NCI-H1694 treated with DMSO at 0.1 percent for 48 hours (cell line): ENCODE results near the gene SLC17A9.
"Not testable (repeated sequence)": the region's sequence is repeated elsewhere in the genome, so short reads cannot be mapped to it uniquely, and the experiment has no call there.

Experiments used
- DNase-seq: peaks from one replicate; lab custom pipeline; 2025; lab: John Stamatoyannopoulos, UW

SLC17A9 gene

DNA sequence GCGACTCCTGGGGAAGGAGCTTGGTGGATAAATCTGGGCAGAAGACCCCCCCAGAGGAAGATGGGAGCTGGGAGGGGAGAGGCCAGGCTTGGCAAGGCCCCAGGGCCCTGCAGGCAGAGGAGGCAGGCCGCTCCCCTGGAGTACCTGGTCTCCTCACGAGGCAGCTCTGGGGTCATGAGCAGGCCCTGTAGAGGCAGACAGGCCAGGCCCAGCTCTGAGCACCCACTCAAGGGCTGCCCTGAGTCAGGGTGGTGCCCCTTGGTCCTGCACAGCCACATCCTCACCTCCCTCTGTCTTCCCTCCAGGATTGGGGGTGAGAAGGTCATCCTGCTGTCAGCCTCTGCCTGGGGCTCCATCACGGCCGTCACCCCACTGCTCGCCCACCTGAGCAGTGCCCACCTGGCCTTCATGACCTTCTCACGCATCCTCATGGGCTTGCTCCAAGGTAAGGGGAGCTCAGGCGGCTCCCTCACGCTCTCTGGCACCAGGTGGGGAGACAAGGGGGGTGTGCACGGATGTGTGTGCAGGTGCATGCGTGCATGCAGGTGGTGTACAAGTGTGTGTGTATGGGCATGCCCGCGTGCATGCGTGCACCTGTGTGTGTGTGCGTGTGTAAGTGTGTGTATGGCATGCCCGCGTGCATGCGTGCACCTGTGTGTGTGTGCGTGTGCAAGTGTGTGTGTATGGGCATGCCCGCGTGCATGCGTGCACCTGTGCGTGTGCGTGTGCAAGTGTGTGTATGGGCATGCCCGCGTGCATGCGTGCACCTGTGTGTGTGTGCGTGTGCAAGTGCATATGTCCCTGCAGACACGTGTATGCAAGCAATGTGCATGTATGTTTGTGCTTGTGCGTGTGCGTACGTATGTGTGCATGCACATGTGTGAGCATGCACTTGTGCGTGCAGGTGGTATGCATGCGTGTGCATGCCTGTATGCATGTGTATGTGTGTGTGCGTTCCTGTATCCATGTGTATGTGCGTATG lies 4.9 kb downstream of the SLC17A9 start:
- no peak for DNase-seq

DNA sequence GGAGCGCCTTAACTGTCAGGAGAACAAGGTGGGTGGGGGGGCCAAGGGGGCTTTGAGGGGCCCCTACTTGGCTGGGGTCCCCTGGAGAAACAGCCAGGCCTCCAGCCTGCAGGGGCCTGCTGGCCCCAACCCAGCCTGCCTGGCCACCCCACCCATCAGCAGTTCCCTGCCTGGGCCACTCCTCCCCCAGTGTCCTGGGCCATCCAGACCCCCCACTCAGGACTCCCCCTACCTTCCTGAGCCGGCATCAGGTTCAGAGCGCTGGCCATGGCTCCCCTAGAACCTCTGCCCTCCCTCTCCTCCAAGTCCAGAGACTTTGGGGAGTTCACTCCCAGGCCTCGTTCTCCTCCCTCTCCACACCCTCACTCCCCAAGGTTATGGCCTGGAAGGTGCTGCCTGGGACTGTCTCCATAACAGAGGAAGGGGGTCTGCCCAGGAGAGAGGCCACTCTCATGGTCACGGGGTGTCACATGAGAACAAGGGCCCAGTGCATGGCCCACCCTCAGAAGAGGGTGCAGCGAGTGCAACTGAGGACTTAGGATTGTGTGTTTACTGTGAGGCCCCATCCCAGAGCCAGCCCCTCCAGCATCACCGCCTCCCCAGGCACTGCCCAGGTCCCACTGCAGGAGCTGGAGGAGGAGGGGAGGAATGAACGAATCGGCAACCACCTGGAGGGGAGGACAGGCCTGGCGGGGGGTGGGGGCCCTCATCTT lies 6.0 kb downstream of the SLC17A9 start:
- DNase-seq: no peak

DNA sequence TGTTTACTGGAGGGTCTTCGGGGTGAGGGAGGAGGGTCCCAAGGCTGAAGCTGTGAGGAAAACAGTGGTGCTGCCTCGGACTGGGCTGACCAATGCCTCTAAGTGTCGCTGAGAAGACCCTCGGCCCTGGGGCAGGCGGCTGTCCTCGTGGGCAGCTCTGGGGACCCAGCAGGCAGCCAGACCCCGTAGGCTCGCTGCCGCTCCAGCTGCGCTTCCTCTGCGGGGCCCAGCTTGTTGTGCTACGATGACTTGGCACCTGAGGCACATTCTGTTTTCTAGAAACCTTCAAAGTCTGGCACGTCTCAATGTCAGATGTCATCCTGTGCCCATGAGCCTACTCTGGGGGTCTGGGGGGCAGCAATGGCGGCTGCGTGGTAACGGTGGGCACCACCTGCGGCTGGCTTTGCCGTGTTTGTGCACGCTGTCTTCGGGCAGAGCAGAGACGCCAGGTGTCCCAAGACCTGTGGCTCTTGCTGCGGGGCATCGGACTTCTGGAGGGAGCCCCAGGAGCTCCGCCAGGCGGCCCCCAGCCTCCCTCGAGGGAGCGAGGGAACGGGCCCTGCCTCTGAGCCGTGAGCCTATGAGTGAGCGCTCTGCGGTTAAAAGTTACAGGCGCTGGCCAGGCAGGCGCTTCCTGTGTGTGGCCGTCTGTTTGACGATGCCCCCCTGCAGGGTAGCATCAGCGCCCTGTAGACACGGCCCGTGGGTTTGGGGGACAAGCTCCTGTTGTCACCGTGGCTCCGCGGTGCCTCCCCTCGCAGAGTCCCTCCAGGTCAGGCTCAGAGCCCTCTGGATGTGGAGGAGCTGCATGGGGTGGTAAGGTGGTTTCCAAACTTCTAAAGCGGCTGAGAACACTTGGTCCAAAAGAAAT lies 6.8 kb downstream of the SLC17A9 start:
- DNase-seq: no peak

DNA sequence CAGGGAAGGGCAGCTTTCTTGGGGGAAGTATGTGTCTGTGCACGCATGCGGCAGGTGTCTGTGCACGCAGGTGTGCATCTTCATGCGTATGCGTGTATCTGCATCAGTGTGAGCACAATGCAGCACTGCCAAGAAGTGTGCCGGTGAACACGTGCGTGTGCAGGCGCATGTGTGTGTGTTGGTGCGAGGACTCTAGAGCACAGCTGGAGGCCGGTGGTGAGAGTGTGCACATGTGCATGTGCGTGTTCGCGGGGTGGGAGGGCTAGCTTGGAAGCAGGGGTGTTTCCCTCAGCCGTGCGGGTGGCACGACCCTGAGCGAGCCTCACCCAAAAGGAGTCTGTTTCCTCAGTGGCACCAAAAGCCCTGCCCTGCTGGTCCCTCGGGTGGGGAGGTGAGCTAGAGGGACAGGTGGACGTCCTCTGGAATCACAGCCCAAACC lies 7.5 kb downstream of the SLC17A9 start:
- DNase-seq: no peak

DNA sequence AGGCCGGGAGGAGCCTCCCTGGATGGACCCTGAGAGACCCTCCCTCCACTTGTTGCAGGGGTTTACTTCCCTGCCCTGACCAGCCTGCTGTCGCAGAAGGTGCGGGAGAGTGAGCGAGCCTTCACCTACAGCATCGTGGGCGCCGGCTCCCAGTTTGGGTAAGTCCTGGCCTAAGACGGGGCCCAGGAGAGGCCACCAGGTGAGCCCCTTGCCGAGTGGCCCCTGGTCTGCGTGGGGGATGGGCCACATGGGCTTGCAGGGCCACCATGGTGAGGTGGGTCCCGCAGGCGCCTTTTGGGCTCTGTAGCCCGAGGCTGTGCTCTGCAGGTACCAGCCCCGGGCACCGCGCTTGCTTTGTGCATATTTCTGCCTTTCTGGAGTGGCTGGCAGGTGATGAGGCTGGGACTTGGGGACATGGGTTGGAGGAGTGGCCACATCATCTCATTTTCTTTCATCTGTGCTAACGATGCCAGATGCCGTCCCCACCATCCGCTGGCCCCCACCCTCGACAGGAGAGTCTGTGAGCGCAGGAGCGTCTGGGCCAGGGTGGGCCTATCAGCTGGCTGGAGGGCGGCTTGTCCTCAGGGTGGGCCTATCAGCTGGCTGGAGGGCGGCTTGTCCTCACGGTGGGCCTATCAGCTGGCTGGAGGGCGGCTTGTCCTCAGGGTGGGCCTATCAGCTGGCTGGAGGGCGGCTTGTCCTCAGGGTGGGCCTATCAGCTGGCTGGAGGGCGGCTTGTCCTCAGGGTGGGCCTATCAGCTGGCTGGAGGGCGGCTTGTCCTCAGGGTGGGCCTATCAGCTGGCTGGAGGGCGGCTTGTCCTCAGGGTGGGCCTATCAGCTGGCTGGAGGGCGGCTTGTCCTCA lies 8.2 kb downstream of the SLC17A9 start:
- DNase-seq: not testable (repeated sequence)

DNA sequence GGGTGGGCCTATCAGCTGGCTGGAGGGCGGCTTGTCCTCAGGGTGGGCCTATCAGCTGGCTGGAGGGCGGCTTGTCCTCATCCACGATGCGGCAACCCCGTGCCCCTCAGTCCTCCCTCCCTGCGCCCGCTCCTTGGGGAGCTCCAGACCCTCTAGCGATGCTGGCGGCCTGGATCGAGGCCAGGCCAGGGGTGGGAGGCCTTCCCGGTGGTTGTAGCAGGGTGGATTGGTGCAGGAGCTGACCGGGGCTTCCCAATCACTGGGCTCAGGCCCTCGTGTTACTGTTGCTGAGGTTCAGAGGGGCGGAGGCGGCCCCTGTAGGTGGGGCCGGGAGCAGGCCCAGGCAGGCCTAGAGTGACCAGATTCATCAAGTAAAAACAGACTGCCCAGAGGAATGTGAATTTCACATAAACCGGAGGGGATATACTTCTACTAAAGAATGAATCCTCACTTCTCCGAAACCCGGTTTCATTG lies 8.8 kb downstream of the SLC17A9 start:
- no peak for DNase-seq

DNA sequence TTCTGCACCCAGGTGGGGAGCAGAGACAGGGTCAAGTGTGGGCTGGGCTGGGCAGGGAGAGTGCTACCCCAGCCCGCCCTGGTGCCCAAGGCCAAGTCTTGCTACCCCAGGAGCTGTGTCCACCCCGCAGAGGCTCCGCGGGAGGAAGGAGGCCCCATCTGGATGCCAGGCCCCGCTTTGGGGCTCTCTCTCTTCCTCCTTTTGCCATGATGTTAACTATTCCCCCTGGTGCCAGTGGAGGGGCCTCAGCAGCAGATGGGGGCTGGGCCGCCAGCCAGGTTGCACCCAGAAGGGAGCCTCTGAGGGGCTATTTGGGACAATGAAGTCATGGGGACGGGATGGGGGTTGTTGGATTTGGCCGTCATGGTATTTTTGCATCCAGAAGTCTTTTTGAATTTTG lies 9.3 kb downstream of the SLC17A9 start:
- no peak for DNase-seq

DNA sequence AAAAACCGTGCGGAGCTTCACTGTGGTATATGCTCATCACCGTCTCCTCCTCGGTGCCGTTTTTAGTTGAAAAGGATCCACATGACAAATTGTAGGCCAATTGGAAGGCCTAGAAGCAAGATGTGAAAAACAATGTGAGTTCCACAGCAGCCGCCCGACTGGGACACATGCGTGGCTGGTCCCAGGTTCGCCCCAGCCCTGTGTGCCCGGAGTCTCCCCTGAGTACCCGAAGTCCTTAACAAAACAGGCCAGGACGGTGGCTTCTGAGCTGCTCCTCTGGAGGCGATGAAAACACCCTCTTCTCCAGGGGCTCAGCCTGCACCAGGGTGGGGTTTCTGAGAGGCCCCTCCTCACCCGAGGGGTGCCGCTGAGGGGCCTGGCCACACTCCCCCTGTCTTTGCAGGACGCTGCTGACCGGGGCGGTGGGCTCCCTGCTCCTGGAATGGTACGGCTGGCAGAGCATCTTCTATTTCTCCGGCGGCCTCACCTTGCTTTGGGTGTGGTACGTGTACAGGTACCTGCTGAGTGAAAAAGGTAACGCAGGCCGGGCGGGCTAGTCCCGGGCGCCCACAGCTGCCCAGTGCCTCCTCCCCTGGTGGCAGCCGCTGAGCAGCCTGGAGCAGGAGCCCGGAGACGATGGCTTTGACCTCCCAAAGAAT lies 9.8 kb downstream of the SLC17A9 start:
- no peak for DNase-seq

DNA sequence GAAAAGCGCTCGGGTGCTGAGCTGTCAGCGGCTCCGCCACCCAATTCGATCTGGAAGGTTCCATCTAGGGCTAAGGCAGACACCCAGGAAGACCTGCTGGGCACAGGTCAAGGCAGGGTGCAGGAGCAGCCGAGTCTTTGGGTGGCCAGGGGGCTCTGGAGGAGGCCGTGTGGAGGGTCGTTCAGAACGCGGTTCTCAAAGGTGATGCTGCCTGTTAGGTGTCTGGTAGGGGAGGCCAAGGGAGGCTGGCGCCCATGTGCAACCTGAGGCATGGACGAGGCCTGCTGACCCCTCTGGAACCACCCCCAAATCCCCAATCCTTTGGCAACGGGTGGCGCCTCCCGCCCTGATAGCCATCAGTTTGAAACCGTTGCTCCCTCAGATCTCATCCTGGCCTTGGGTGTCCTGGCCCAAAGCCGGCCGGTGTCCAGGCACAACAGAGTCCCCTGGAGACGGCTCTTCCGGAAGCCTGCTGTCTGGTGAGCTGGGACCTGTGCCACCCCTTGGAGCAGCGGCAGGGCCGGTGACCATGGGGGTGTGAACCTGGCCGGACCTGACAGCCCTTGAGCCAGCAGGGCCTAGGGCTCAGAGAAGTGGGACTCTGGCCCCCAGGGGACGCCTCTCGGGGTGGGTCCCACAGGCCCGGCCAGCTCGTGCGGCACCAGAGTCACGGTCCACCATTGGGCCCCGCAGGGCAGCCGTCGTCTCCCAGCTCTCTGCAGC lies 10.5 kb downstream of the SLC17A9 start:
- no peak for DNase-seq

DNA sequence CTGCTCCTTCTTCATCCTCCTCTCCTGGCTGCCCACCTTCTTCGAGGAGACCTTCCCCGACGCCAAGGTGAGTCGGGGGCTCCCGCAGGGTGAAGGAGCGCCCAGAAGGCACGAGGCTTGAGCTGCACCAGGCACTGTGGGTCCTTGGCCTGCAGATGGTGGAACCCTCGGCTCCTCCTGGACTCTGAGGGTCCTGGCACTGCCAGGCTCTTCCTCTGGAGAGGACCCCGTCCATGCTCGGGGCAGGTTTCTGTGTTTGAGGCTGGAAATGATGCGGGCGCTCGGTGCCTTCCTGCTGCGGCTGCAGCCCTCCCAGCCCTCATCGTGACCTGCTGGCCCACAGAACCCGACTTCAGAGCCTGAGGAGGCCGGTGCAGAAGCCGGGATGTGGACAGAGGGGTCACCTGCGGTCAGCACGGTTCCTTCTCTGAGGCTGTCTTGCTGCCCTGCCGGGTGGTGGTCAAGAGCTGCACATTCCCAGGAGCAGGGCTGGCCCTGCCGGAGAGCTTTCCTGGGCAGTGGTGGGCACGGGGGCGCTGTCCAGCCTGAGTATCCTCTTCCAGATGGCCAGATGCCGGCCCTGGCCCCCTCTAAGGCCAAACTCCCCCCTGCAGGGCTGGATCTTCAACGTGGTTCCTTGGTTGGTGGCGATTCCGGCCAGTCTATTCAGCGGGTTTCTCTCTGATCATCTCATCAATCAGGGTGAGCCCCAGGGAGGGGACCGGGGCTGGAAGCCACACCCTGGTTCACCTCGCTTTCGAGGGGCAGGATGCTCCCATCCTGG lies 11.3 kb downstream of the SLC17A9 start:
- DNase-seq: no peak

DNA sequence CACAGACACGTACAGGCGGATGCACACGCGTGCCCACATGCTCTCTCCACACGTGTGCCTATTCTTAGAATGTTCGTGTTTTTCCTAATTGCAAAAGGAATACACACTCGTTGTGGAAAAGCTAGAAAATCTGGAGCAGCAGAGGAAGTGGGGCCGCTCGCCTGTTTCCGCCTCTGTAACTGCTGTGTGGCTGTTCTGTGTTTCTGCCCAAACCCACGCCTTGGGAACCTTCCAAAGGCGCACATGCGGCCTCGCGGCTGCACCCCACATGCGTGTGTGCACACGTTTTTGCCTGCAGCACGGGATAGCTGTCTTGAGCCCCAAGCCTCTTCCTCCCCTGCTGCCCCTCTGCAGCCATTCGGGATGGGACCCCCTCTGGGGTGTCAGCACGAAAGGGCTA lies 12.2 kb downstream of the SLC17A9 start:
- no peak for DNase-seq

DNA sequence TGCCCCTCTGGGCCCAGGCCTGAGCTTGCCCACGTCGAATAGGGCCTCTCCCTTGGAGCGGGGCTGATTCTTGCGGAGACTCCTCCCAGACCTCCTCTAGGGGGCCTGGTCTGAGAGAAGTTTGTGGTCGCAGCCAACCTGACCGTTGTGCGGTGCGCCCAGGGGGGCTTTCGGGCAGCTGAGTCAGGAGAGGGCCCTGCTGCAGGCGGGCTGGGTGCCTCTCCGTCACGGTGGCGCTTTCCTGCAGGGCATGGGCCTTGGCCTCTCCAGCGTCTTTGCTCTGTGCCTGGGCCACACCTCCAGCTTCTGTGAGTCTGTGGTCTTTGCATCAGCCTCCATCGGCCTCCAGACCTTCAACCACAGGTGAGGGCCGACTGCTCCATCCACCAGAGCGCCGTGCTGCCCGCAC lies 12.9 kb downstream of the SLC17A9 start:
- no peak for DNase-seq

DNA sequence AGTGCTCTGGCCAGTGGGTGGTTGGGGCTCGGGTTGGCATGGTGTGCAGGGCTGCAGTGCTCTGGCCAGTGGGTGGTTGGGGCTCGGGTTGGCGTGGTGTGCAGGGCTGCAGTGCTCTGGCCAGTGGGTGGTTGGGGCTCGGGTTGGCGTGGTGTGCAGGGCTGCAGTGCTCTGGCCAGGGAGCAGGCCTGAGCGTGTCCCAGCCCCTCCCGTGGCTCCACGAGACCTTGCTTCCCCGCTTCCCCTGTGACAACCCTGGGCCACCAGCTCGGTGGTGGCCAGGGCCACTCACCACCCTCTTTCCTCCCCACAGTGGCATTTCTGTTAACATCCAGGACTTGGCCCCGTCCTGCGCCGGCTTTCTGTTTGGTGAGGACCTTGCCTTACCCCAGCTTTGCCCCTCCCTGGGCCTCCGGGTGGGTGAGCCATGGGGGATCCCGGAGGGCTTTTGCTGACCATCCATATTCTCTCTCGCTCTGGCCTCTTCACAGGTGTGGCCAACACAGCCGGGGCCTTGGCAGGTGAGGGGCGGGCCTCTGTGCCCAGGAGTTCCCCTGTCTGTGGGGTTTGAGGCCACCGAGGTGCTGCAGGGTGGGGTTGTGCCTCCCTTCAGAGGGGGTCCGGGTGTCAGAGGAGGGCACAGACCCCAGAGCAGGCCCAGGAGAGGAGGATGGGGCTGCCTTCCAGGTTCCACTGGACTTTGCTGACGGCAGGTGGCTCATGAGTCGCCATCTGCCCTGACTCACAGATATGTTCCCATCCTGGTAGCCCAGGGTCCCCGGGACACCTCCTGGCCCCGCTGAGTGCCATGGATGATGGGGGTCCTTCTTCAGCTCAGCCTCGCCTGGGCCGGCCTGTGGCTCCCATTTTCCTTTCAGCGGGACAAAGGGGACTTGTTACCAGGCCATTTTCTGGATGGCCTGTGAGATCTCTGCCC lies 14.0 kb downstream of the SLC17A9 start:
- DNase-seq: no peak

DNA sequence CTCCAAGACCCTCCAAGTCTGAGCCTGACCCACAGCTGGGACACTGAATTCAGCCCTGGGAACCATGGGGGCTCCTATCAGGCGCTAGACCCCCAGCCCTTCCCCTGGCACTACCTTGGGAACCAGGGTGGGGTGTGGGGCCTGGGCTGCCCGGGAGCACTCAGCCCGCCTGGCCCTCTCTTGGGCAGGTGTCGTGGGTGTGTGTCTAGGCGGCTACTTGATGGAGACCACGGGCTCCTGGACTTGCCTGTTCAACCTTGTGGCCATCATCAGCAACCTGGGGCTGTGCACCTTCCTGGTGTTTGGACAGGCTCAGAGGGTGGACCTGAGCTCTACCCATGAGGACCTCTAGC lies 14.6 kb downstream of the SLC17A9 start:
- DNase-seq: no peak

DNA sequence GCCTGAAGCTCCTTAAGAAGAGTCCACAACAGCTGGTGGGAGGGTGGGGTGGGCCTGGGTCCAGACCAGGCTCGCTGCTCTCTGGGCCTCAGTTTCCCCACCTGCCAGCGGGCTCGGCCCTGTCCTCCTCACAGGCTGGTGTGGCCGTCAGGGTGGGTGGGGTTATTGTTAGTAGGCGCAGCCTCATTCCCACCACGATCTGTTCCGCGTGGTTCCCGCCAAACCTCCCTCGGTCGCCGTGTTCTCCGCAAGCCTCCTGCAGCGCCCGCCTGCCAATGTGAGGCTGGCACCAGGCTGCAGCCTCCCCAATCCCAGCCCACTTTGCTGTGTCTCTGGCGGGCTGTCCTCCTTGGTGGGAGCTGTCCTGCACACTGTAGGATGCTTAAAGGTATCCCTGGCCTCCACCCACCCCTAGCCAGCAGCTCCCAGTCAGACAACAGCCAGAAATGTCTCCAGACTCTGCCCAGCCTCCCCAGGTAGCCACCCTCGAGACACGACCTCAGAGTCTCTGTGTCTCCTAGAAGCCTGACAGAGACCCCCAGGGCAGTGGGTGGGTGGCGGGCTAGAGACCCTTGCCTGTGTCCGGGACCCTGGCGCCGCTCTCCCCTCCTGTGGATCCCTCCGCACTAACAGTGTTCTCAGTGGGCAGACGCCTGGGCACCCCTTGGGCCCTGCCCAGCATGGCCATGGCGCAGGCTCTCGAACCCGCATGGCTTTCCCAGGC lies 15.3 kb downstream of the SLC17A9 start:
- no peak for DNase-seq

DNA sequence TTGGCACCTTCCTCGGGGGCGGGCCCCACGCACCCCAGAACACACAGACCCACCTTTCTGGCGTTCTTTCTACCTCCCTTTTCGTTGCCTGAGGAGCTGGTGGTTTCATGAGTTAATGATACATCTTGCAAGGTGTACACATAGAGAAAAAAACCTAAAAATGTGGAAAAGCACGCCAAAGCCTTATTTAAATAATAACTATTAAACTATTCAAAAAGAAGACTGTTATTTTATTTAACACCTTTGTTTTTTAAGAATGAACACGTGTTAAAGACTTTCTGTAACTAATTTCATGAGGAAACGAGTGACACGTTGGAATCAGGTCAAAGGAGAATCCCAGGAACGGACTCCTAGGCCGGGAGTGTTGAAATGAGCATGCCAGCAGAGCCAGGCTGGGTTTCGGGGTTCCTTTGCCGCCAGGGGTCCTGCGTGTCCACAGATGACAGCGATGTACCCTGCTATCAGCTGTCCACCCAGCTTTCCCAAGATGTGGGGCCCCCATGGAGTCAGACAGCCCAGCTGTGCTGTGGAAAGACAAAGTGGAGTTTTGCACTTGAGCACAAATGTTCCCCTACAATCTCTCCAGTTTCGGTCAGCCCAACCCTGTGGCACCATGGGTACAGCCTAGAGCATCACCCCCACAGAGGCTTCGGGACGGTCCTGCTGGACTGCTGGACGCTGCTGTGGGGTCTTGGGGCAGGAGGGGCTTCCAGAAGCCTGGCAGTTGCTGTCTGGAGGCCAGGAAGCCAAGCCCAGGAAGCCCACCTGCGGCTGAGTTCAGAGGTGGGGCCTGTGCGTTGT lies 16.1 kb downstream of the SLC17A9 start:
- no peak for DNase-seq
